Breast epithelium (tissue), 4 donors: ENCODE data around the gene MACROD2. TPM values are rescaled to one million over a fixed set of nuclear protein-coding genes. Genes with fewer than 3 reads are reported as not detected.
"Not testable (repeated sequence)": the region's sequence is repeated elsewhere in the genome, so short reads cannot be mapped to it uniquely, and the experiment has no call there.

Source experiments
- DNase-seq, 2 donors: peaks; one replicate each; pipeline ENCODE4 v3.0.0-alpha.2; 2019; ENCODE audit warnings: low spot score in 2 of 2
- H3K27ac ChIP-seq, 2 donors: fragments of 200-600 bp; sonication (generic) in 1 of 2; one replicate each; pipeline ENCODE4 v1.5.1; 2016 to 2019; ENCODE audit warnings: mild to moderate bottlenecking in 1 of 2
- H3K27me3 ChIP-seq, 2 donors: fragments of 200-600 bp; sonication (generic) in 1 of 2; one replicate each; pipeline versions ENCODE4 v1.5.1 to v1.6.0; 2017 to 2019; ENCODE audit warnings: control low read depth in 1 of 2, mild to moderate bottlenecking in 1 of 2
- H3K36me3 ChIP-seq: fragments of 200-600 bp; one replicate; pipeline ENCODE4 v1.5.1; 2019
- H3K4me1 ChIP-seq, 2 donors: fragments of 200-600 bp; sonication (generic); one replicate each; pipeline ENCODE4 v1.5.1; 2016 to 2019; ENCODE audit warnings: control low read depth in 1 of 2
- H3K4me3 ChIP-seq, 3 donors: fragments of 200-600 bp; sonication (generic); 1 replicate in 2 of 3; 2 replicates in 1 of 3; pipeline ENCODE4 v1.5.1; 2016 to 2019; ENCODE audit warnings: mild to moderate bottlenecking in 3 of 3, moderate library complexity in 2 of 3
- H3K9me3 ChIP-seq, 2 donors: fragments of 200-600 bp; sonication (generic) in 1 of 2; one replicate each; pipeline ENCODE4 v1.5.1; 2016 to 2019; ENCODE audit warnings: control low read depth in 1 of 2
- CTCF ChIP-seq, 3 donors: fragments of 450-650 bp; IDR thresholded peaks; one replicate each; pipeline ENCODE4 v1.5.1; 2016 to 2017; ENCODE audit warnings: antibody characterized with exemption in 3 of 3, mild to moderate bottlenecking in 3 of 3, moderate library complexity in 3 of 3
- POLR2A ChIP-seq: fragments of 450-650 bp; IDR thresholded peaks from one replicate; pipeline ENCODE4 v1.6.1; 2016; ENCODE audit warnings: antibody characterized with exemption, mild to moderate bottlenecking, moderate library complexity
- POLR2AphosphoS5 ChIP-seq, 3 donors: sonication (generic); formaldehyde crosslinking; IDR thresholded peaks; one replicate each; pipeline ENCODE4 v1.6.1; 2017; ENCODE audit warnings: antibody characterized with exemption in 3 of 3
- intact Hi-C: fragments of 100-400 bp; cut with DNase I; formaldehyde crosslinking; loops from one replicate; pipeline ENCODE4 v1.15.1; 2023; ENCODE audit warnings: low total_unique reads
- total RNA-seq, 3 donors: library from RNA; depleted of rRNA; stranded (reverse); fragments of >200 nt; gene quantifications; one replicate each; pipeline ENCODE4 v1.1.0, GENCODE V29; 2016

MACROD2 gene
- total RNA-seq, 3 donors from 2014 or later, result 6.7 to 26.8 (median 8.8) TPM

GRCh38 chr20:14033310-14033709 is 38.0 kb downstream of the MACROD2 start:
- Histone ChIP-seq H3K27me3 (no peaks in the 10 kb centered on the region), H3K9me3 (no peaks in the 10 kb centered on the region), H3K4me1 (no peaks in the 10 kb centered on the region), H3K4me3 (no peak overlapping the region), H3K27ac (no peak overlapping the region), H3K36me3 (no peaks in the 10 kb centered on the region)
- DNase-seq, result no peak
- intact Hi-C loops, result no loop called here
- no peak for TF ChIP-seq CTCF (IDR thresholded peaks at IDR 0.05)
- no peak for TF ChIP-seq POLR2AphosphoS5 (IDR thresholded peaks at IDR 0.05)
- no peak for TF ChIP-seq POLR2A

DNA sequence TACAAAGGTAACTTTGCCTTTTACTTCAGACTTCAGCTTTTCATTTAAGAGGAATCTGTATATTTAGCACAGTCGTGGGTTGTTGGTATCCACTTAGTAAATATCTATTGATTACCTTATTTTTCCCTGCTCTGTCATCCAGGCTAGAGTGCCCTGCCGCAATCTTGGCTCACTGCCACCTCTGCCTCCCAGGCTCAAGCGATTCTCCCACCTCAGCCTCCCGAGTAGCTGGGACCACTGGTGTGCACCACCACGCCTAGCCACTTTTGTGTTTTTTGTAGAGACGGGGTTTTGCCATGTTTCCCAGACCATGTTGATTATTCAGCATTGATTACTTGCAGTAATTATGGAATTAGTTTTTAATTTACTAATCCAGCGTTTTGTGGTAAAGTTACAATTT is 41.3 kb downstream of the MACROD2 start:
- H3K4me1 ChIP-seq, result no peaks in the 10 kb centered on the region
- no peak overlapping the region for H3K27ac ChIP-seq
- no peak for DNase-seq
- H3K4me3 ChIP-seq, result no peak overlapping the region
- TF ChIP-seq POLR2A, result no peak
- H3K9me3 ChIP-seq, result no peaks in the 10 kb centered on the region
- intact Hi-C loops, result no loop called here
- no peaks in the 10 kb centered on the region for H3K36me3 ChIP-seq
- H3K27me3 ChIP-seq, result no peaks in the 10 kb centered on the region

GRCh38 chr20:14044712-14045276 is 49.5 kb downstream of the MACROD2 start:
- not testable (repeated sequence) for DNase-seq

DNA sequence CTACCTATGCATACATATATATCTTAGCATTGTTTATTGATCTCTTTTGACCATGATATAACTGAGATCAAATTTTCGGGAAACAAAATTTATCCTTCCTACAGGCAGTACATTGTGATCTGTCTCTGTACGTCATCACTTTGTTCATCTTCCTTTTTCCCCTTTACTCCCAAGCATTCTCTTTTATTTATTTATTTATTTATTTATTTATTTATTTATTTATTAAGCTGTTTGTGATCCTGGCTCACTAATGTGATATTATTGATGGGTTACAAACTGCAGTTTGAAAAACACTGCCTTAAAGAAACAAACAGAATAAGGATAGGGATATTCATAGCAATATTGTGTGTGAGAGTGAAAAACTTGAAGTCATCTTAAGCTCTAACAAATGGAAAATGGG is 51.2 kb downstream of the MACROD2 start:
- intact Hi-C loops, result no loop called here
- DNase-seq, result no peak
- H3K4me1 ChIP-seq, result no peaks in the 10 kb centered on the region

More at GRCh38 chr20:14044712-14045276, 49.5 kb downstream of the MACROD2 start:
- intact Hi-C loops, H3K9me3 ChIP-seq, H3K36me3 ChIP-seq, H3K27me3 ChIP-seq, H3K27ac ChIP-seq, H3K4me1 ChIP-seq, H3K4me3 ChIP-seq: not testable (repeated sequence)

GRCh38 chr20:14049111-14049510 is 53.8 kb downstream of the MACROD2 start:
- H3K4me3 ChIP-seq, result no peak overlapping the region
- TF ChIP-seq POLR2AphosphoS5 (IDR thresholded peaks at IDR 0.05), result no peak
- no peak for TF ChIP-seq POLR2A
- no peak for TF ChIP-seq CTCF (IDR thresholded peaks at IDR 0.05)
- no peaks in the 10 kb centered on the region for H3K36me3 ChIP-seq
- H3K27me3 ChIP-seq, result no peaks in the 10 kb centered on the region
- intact Hi-C loops, result no loop called here
- H3K27ac ChIP-seq, result no peak overlapping the region
- H3K4me1 ChIP-seq, result no peaks in the 10 kb centered on the region
- H3K9me3 ChIP-seq, result no peaks in the 10 kb centered on the region
- DNase-seq, result no peak

More for the DNA sequence above, 51.2 kb downstream of the MACROD2 start:
- Histone ChIP-seq H3K27ac (no peak overlapping the region), H3K4me3 (no peak overlapping the region), H3K9me3 (no peaks in the 10 kb centered on the region), H3K36me3 (no peaks in the 10 kb centered on the region), H3K27me3 (no peaks in the 10 kb centered on the region)
- TF ChIP-seq POLR2A (no peak), CTCF (IDR thresholded peaks at IDR 0.05) (no peak), POLR2AphosphoS5 (IDR thresholded peaks at IDR 0.05) (no peak)

- H3K4me3 ChIP-seq, result no peak overlapping the region
- TF ChIP-seq POLR2AphosphoS5 (IDR thresholded peaks at IDR 0.05) (no peak), POLR2A (no peak), CTCF (IDR thresholded peaks at IDR 0.05) (no peak)
- intact Hi-C loops, result loop anchor here (10.0 kb wide), 1 partner anchor 237 kb away; no protein-coding TSS in a partner anchor
- no peak for DNase-seq
- H3K4me1 ChIP-seq, result no peaks in the 10 kb centered on the region
- H3K27ac ChIP-seq, result no peak overlapping the region
- no peaks in the 10 kb centered on the region for H3K36me3 ChIP-seq
- H3K9me3 ChIP-seq, result no peaks in the 10 kb centered on the region
- no peaks in the 10 kb centered on the region for H3K27me3 ChIP-seq
Observed at GRCh38 chr20:14051454-14051853, 56.1 kb downstream of the MACROD2 start.
